Activated T-cell treated with anti-CD3 and anti-CD28 coated beads for 4 hours (primary cell): ENCODE results near the gene UCK1.

Experiments
- DNase-seq: peaks from one replicate; pipeline ENCODE4 v3.0.0-alpha.2; 2020

UCK1 gene

GRCh38 chr9:131530920-131531832, at the start of gene UCK1:
TSS of gene UCK1 (minus strand) at chr9:131531263. CDS start at chr9:131531174, 89 bp downstream.
- DNase-seq = peak; percentile 52

- no peak for DNase-seq
These were observed 49.3 kb upstream of the UCK1 start for GRCh38 chr9:131580358-131580757.

- DNase-seq = no peak
These were observed 48.7 kb upstream of the UCK1 start for GRCh38 chr9:131579789-131580211.

GRCh38 chr9:131578731-131579504, 47.9 kb upstream of the UCK1 start:
- DNase-seq = peak; percentile 19

- no peak for DNase-seq
These were observed 47.0 kb upstream of the UCK1 start for GRCh38 chr9:131578021-131578420.

- DNase-seq = no peak
These were observed 46.2 kb upstream of the UCK1 start for GRCh38 chr9:131577005-131578000.

- no peak for DNase-seq
These were observed 45.1 kb upstream of the UCK1 start for GRCh38 chr9:131575946-131576853.

GRCh38 chr9:131574730-131575640, 43.9 kb upstream of the UCK1 start:
- DNase-seq = no peak

- DNase-seq = no peak
These were observed 36.8 kb upstream of the UCK1 start for GRCh38 chr9:131567910-131568309.

- no peak for DNase-seq
These were observed 35.1 kb upstream of the UCK1 start for GRCh38 chr9:131566158-131566557.

GRCh38 chr9:131565369-131565768, 34.3 kb upstream of the UCK1 start:
- DNase-seq = no peak

- DNase-seq = no peak
These were observed 31.2 kb upstream of the UCK1 start for GRCh38 chr9:131562032-131562959.

- DNase-seq = no peak
These were observed 28.4 kb upstream of the UCK1 start for GRCh38 chr9:131559421-131560000.

- DNase-seq = no peak
These were observed 26.9 kb upstream of the UCK1 start for GRCh38 chr9:131557855-131558548.

GRCh38 chr9:131555841-131556673, 25.0 kb upstream of the UCK1 start:
- no peak for DNase-seq

- no peak for DNase-seq
These were observed 23.8 kb upstream of the UCK1 start for GRCh38 chr9:131554843-131555351.
